T1000 (cell line): ENCODE results near the gene MFN2.
"Not testable (repeated sequence)": the region's sequence is repeated elsewhere in the genome, so short reads cannot be mapped to it uniquely, and the experiment has no call there.

Source experiments
- DNase-seq: peaks from one replicate; lab custom pipeline; 2025; ENCODE audit warnings: mixed read lengths; lab: John Stamatoyannopoulos, UW

The MFN2 gene

GRCh38 chr1:12022036-12022435 lies 41.8 kb downstream of the MFN2 start:
- DNase-seq, result no peak

GRCh38 chr1:12026586-12026985 lies 46.3 kb downstream of the MFN2 start:
- DNase-seq, result no peak

DNA sequence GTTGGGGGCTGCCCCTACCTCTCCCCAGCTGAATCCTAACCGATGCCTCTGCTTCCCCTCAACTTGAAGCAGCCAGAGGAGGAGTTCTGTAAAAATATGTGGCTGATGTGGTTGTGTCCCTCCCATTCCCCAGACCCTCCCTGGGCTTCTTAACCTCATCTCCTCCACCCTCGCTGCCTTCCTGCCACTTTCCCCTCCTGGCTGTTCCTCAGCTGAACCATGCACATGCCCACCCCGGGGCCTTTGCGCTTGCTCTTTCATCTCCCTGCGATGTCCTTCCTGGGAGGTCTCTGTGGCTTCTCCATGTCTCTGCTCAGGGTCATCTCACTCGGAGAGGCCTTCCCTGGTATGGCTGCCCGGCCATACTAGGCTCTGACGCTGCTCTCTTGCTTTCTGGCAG lies 48.0 kb downstream of the MFN2 start:
- DNase-seq, result no peak

DNA sequence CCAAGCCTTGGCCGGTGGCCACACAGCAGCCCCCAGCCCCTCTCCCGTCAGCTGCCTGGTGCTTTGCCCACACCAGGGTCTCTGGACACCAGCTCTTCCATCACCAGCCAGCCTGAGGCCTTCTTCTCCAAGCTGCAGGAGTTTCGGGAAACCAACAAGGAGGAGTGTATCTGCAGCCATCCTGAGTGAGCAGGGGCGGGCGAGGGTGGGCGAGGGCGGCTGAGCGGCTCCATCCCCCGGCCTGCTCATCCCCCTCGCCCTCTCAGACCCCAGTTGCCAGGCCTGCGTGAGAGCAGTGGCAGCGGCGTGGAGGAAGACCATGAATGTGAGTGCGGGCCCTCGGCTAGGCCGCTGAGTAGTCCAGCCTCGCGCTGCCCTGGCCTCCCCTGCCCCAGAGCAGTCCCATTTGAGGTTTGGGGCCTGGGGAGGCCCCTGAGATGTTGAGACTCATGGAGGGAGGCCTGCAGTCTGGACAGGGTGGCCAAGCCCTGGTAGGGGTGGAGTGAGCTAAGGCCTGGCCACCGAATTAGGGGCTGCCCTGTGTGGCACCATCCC lies 48.8 kb downstream of the MFN2 start:
- DNase-seq, result no peak

GRCh38 chr1:12029720-12030339 lies 49.6 kb downstream of the MFN2 start:
- no peak for DNase-seq

- no peak for DNase-seq
Observed at GRCh38 chr1:12031039-12031980, 51.1 kb downstream of the MFN2 start.

- no peak for DNase-seq
Observed at GRCh38 chr1:12032161-12032621, 51.9 kb downstream of the MFN2 start.

- not testable (repeated sequence) for DNase-seq
Observed at GRCh38 chr1:12033441-12033840, 53.2 kb downstream of the MFN2 start.

- no peak for DNase-seq
Observed at GRCh38 chr1:12034381-12034801, 54.1 kb downstream of the MFN2 start.

- no peak for DNase-seq
Observed at GRCh38 chr1:12035312-12035711, 55.1 kb downstream of the MFN2 start.

- no peak for DNase-seq
Observed at GRCh38 chr1:12037486-12038355, 57.5 kb downstream of the MFN2 start.

- DNase-seq, result no peak
Observed at GRCh38 chr1:12038356-12039163, 58.3 kb downstream of the MFN2 start.

- DNase-seq, result no peak
Observed at GRCh38 chr1:12039164-12039525, 58.9 kb downstream of the MFN2 start.

DNA sequence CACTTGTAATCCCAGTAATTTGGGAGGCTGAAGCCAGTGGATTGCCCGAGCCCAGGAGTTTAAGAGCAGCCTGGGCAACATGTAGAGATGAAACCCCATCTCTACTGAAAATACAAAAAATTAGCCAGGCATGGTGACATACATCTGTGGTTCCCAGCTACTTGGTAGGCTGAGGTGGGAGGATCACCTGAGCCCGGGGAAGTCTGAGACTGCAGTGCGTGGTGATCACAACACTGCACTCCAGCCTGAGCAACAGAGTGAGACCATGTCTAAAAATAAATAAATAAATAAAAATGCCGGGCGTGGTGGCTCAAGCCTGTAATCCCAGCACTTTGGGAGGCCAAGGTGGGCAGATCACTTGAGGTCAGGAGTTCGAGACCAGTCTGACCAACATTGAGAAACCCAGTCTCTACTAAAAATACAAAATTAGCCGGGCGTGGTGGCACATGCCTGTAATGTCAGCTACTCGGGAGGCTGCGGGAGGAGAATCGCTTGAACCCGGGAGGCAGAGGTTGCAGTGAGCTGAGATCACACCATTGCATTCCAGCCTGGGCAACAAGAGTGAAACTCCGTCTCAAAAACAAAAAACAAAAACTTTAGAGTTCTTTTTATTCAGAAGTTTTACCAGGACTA lies 59.7 kb downstream of the MFN2 start:
- DNase-seq, result not testable (repeated sequence)

DNA sequence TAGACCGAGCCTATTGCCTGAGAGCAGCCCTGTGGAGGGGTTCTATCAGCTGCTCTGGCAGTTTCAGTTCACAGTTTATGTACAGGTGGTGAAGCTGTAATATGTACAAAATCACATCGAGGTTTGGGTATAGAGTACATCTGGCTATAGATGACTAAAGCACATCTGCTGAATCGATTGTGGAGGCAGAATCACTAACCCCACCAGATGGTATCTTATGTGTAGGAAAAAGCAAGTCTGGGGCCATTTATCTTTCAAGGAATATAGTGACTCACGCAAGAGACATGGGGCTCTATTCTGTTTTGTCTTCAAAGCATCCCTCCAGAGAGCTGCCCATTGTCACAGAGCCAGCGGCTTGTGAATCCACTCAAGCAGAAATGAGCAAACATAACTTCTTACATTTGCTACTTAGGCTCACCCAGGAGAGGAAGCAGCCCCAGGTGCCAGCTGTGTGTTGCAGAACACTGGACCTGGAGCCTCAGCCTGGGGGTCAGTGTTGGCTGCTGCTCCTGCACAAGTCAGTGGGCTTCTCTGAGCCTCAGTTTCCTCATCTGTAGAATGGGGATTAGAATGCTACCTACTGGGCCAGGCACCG lies 60.3 kb downstream of the MFN2 start:
- DNase-seq, result no peak

GRCh38 chr1:12044187-12044877 lies 64.1 kb downstream of the MFN2 start:
- not testable (repeated sequence) for DNase-seq

DNA sequence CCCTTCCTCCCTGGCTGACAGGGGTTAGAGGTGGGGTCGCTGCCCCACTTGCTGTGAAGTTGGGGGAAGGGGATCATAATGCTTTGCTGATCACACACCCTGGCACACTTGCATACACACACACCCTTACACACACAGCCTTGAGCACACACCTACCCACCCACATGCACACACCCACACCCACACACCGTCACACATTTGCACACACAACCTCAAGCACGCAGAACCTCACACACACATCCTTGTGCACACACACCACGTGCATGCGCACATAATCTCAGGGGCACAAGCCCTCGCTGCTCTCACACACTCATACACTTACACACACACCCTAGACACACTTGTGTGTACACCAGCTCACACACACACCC lies 66.5 kb downstream of the MFN2 start:
- DNase-seq, result no peak

- DNase-seq, result no peak
Observed at GRCh38 chr1:12047120-12047876, 67.1 kb downstream of the MFN2 start.

- no peak for DNase-seq
Observed at GRCh38 chr1:12048372-12048771, 68.1 kb downstream of the MFN2 start.
